ENCODE data around the gene FTHL17.

DNA sequence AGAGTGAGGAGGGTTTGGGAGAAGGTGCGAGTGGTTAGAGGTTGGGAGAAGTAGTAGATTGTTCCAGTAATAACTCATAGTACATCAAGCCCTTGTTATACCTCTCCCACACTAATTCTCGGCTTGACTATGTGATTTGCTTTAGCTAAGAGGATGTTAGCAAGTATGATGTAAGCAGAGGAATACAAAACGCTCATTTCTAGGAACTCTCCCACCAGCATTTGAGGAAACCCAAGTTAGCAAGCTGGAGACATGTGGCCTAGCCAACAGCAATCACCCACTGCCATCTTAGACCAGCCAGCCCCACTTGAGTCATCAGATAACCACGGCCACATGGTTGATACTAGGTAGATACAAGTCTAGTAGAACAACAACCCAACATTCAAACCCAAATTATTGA, 14.2 kb downstream of the FTHL17 start:
- TF ChIP-seq POLR2AphosphoS5 (IDR thresholded peaks at IDR 0.05; ENCODE audit: borderline replicate concordance, low read depth, low read length) (no peak), EZH2 (IDR thresholded peaks at IDR 0.05) (no peak), FOXP2 (optimal IDR thresholded peaks at IDR 0.05; ENCODE audit: control extremely low read depth, extremely low read length, insufficient read depth) (no peak)

Measured in SK-N-MC (cell line).